Epithelial cell of proximal tubule (primary cell): ENCODE measurements around the gene NLRC3. TPM values are rescaled to one million over a fixed set of nuclear protein-coding genes. Genes with fewer than 3 reads are reported as not detected.

Experiments used
- DNase-seq: peaks from one replicate; pipeline ENCODE4 v3.0.0-alpha.2; 2011; ENCODE audit warnings: low read depth
- H3K4me3 ChIP-seq: 2 replicates; pipeline ENCODE4 v1.5.1; 2011; ENCODE audit warnings: low read depth, mild to moderate bottlenecking, low read length
- CTCF ChIP-seq: conservative IDR thresholded peaks from 2 replicates; pipeline ENCODE4 v1.5.1; 2012; ENCODE audit warnings: low read depth, mild to moderate bottlenecking, low read length
- total RNA-seq: library from RNA; depleted of rRNA; stranded (reverse); fragments of >200 nt; gene quantifications from 2 replicates; pipeline ENCODE4 v1.2.3, GENCODE V29; 2015

NLRC3 gene
- total RNA-seq, 1 donor from 2014 or later: not detected

- DNase-seq: no peak
- no peak for TF ChIP-seq CTCF
- no peak overlapping the region for H3K4me3 ChIP-seq
Observed at GRCh38 chr16:3515897-3516296, 61.3 kb downstream of the NLRC3 start.

DNA sequence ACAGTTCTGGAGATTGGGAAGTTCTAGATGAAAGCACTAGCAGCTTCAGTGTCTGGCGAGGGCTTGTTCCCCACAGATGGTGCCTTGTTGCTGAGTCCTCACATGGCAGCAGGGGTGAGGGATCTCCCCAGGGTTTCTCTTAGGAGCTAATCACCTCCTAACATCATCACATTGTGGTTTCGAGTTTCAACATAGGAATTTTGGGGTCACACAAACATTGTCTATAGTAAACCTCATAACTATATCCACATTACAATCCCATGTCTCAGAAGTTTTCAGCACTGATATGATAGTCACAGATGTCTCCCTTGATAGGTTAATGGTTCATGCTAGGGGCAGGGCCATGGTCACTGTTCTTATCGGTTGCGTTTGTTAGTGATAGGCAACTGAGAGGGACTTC, 62.6 kb downstream of the NLRC3 start:
- H3K4me3 ChIP-seq: no peak overlapping the region
- no peak for TF ChIP-seq CTCF
- DNase-seq: no peak

GRCh38 chr16:3513892-3514583, 63.2 kb downstream of the NLRC3 start:
- H3K4me3 ChIP-seq: no peak overlapping the region
- no peak for TF ChIP-seq CTCF
- DNase-seq: no peak

DNA sequence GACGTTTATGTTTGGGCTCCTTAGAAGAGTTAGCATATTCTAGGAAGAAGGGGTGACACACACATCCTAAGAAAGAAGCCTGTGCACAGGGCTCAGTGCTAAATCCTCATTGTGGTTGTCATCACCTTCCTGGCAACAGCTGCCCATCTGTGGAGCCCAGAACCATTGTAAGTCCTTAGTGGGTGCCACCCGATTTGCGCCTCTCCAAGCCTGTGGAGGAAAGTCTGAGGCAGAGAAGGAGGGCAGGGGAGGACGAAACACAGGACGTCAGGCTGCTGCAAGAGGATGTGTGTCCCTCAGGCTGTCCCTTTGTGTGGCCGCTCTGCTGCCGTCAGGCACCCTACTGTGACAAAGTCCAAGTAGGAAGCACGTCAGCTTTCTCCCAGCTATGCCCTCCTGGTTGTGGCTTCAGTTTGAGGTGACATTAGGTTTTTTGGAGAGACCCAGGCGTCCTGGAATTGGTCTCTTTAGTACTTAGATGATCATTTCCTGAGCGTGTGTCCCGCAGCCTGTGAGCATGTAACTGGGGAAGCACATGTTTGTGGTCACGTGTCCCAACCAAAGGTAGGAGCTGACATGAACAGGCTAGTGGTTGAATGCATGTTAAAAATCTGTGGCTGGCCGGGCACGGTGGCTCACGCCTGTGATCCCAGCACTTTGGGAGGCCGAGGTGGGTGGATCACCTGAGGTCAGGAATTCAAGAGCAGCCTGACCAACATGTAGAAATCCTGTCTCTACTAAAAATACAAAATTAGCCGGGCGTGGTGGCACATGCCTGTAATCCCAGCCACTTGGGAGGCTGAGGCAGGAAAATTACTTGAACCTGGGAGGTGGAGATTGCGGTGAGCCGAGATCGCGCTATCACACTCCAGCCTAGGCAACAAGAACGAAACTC, 65.7 kb downstream of the NLRC3 start:
- TF ChIP-seq CTCF: no peak
- DNase-seq: no peak
- H3K4me3 ChIP-seq: no peak overlapping the region

GRCh38 chr16:3510416-3510815, 66.8 kb downstream of the NLRC3 start:
- no peak for TF ChIP-seq CTCF
- H3K4me3 ChIP-seq: no peak overlapping the region
- DNase-seq: no peak

GRCh38 chr16:3509470-3509928, 67.7 kb downstream of the NLRC3 start:
- H3K4me3 ChIP-seq: no peak overlapping the region
- DNase-seq: no peak
- no peak for TF ChIP-seq CTCF

DNA sequence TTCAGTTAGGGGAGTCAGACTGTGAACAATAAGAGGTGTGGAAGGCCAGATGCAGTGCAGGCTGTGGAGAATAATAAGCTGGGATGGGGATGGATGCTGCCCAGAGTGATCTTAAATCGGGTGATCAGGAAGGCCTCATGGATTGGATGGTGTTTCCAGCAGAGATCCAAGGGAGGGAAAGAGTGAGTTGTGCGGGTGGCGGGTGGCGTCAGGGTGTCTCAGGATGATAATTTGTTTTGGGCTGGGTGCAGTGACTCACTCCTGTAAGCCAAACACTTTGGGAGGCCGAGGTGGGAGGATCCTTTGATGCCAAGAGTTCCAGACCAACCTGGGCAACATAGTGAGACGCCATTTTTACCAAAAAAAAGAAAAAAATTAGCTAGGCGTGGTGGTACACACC, 68.5 kb downstream of the NLRC3 start:
- H3K4me3 ChIP-seq: no peak overlapping the region
- no peak for DNase-seq
- TF ChIP-seq CTCF: no peak
